Mammary epithelial cell (primary cell): ENCODE measurements around the gene PTPRM.

ENCODE experiments used
- EZH2 ChIP-seq: IDR thresholded peaks from 2 replicates; pipeline ENCODE4 v1.6.1; 2012; ENCODE audit warnings: low read length, inconsistent platforms, borderline replicate concordance
- TF ChIP-seq, protein P1 (sequence below), 2 donors: IDR thresholded peaks in 1 of 2; conservative IDR thresholded peaks in 1 of 2; 2 replicates each; pipeline ENCODE4 v1.5.1; 2011 to 2012; ENCODE audit warnings: inconsistent platforms in 2 of 2, low read length in 2 of 2, mild to moderate bottlenecking in 2 of 2, control low read depth in 1 of 2, low read depth in 1 of 2; ENCODE audit not compliant: insufficient read depth in 1 of 2; ENCODE audit errors: extremely low read depth in 1 of 2

DNA sequence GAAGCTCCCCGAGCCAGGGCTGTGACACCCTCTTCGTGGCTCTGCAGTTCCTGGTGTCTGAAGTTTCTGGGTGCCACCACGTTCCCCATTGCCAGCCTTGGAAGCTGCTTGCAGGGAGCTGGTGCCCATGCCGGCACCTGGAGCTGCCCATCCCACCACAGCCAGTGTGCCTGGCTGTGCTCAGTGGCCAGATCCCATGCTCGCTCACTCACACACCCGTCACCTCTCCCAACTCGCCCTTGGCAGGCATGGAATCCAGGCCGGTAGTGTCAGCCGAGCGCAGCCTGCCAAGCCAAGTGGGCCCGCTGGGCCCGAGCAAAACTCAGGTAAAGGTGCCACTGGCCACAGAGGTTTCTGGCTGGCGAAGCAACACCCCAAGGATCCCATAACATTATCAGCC, 370.2 kb downstream of the PTPRM start:
- TF ChIP-seq, protein P1, sequence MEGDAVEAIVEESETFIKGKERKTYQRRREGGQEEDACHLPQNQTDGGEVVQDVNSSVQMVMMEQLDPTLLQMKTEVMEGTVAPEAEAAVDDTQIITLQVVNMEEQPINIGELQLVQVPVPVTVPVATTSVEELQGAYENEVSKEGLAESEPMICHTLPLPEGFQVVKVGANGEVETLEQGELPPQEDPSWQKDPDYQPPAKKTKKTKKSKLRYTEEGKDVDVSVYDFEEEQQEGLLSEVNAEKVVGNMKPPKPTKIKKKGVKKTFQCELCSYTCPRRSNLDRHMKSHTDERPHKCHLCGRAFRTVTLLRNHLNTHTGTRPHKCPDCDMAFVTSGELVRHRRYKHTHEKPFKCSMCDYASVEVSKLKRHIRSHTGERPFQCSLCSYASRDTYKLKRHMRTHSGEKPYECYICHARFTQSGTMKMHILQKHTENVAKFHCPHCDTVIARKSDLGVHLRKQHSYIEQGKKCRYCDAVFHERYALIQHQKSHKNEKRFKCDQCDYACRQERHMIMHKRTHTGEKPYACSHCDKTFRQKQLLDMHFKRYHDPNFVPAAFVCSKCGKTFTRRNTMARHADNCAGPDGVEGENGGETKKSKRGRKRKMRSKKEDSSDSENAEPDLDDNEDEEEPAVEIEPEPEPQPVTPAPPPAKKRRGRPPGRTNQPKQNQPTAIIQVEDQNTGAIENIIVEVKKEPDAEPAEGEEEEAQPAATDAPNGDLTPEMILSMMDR (conservative IDR thresholded peaks at IDR 0.05 in 1 of 2, IDR thresholded peaks at IDR 0.05 in 1 of 2; ENCODE audit: extremely low read depth in 1 of 2, insufficient read depth in 1 of 2, low read depth in 1 of 2, low read length in 2 of 2): no peak
- TF ChIP-seq EZH2: no peak
